GM20000 (cell line): ENCODE results near the gene SRSF3.

Experiments
- DNase-seq: peaks from one replicate; pipeline ENCODE4 v3.0.0; 2012; ENCODE audit warnings: low spot score
- TF ChIP-seq, protein P1 (sequence below): IDR thresholded peaks from 2 replicates; pipeline ENCODE4 v1.5.1; 2012; ENCODE audit warnings: mild to moderate bottlenecking, control low read depth; ENCODE audit errors: extremely low read depth, missing control alignments

SRSF3 gene

DNA sequence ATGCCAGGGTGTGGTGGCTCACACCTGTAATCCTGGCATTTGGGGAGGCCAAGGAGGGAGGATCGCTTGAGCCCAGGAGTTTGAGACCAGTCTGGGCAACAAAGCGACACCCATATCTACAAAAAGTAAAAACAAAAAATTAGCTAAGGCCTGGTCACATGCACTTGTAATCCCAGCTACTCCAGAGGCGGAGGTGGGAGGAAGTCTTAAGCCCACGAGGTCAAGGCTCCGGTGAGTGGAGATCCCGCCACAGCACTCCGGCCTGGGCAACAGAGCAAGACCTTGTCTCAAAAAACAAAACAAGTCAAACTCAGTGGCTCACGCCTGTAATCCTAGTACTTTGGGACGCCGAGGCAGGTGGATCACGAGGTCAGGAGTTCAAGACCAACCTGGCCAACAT, 35.6 kb downstream of the SRSF3 start:
- TF ChIP-seq, protein P1, sequence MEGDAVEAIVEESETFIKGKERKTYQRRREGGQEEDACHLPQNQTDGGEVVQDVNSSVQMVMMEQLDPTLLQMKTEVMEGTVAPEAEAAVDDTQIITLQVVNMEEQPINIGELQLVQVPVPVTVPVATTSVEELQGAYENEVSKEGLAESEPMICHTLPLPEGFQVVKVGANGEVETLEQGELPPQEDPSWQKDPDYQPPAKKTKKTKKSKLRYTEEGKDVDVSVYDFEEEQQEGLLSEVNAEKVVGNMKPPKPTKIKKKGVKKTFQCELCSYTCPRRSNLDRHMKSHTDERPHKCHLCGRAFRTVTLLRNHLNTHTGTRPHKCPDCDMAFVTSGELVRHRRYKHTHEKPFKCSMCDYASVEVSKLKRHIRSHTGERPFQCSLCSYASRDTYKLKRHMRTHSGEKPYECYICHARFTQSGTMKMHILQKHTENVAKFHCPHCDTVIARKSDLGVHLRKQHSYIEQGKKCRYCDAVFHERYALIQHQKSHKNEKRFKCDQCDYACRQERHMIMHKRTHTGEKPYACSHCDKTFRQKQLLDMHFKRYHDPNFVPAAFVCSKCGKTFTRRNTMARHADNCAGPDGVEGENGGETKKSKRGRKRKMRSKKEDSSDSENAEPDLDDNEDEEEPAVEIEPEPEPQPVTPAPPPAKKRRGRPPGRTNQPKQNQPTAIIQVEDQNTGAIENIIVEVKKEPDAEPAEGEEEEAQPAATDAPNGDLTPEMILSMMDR, result no peak
- no peak for DNase-seq

DNA sequence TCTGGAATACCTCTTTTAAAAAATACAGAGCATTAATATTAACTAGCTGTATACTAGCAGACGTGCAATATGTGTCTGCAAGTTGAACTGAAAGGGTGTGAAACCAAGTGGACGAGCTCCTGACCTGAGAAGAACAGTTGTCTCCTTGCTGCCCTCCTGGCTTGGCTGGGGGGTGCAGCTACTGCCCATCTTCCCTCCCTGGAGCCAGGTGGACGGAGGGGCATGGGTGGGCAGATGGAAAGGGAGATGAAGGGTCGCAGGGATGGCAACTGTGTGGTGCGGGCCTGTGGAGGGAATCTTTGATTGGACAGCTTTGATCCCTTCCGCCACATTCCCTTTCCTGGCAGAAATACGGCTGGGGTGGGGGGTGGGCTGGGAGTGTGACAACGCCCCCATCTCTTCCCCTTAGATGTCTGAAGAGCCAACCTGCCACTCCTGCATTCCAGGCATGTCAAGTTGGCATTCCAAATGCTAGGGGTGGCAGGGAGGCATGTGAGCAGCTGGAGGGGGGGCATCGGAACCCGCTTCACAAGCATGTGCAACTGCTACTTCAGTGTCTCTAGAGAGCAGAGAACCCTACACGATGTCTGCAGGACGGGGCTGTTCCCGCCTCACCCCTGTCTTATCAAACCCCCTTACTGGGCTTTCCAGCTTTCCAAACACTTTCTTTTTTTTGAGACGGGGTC, 37.3 kb downstream of the SRSF3 start:
- TF ChIP-seq, protein P1, result no peak
- DNase-seq, result no peak

DNA sequence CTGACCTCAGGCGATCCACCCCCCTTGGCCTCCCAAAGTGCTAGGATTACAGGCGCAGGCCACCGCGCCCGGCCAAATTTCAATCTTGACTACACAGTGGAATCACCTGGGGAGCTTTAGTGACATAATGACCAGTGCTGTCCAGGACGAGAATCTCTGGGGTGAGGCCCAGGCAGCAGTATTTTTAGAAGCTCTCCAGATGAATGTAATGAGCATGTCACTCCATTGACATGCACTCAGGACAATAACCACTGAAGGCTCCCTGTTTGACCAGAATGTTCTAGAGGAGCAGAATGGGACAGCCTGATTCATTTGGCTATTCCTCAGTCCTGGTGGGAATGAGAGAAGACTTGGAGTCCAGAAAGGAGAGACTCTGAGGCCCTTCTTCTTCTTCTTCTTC, 39.2 kb downstream of the SRSF3 start:
- DNase-seq, result no peak

DNA sequence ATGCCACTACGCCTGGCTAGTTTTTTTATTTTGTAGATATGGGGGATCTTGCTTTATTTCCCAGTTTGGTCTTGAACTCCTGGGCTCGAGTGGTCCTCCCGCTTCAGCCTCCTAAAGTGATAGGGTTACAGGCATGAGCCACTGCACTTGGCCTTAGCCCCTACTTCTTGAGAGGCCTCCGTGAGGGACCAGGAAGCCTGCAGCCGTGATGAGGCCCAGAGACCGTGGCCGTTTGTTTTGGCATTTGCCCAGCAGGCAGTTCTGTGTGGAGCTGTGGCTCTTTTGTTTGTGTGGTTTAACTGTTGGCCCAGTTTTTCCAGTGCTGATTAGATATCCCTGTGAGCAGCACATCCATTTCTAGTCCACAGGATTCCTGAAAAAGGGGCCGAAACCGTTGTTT, 39.8 kb downstream of the SRSF3 start:
- TF ChIP-seq, protein P1, result no peak
- DNase-seq, result no peak

More for the DNA sequence above, 39.2 kb downstream of the SRSF3 start:
- TF ChIP-seq, protein P1, result no peak

DNA sequence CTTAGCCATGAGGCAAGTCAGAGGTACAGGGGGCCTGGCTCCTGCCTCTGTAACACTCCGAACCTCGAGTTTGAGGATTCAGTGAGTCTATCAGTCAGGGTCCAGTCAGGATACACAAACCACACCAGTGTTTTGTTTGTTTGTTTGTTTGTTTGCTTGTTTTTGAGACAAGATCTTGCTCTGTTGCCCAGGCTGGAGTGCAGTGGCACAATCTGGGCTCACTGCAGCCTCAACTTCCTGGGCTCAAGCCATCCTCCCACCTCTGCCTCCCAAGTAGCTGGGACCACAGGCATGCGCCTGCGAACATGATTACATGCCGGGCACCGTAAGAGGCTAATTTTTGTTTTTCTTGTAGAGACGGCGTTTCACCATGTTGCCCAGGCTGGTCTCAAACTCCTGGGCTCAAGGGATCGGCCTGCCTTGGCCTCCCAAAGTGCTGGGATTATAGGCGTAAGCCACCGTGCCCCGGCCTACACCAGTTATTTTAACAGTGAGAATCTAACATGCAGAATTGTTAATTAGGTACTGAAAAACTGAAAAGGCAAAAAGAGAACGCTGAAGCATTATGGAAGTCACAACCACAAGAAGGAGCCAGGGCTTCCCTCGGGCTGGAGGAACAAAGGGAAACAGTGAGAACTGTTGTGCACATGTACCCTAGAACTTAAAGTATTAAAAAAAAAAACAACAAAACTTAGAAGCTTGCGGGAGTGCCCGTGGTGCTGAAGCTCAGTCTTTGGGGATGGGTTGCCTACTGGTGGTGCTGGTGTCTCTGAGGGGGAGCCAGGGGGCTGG, 40.4 kb downstream of the SRSF3 start:
- no peak for DNase-seq
- TF ChIP-seq, protein P1, result no peak

DNA sequence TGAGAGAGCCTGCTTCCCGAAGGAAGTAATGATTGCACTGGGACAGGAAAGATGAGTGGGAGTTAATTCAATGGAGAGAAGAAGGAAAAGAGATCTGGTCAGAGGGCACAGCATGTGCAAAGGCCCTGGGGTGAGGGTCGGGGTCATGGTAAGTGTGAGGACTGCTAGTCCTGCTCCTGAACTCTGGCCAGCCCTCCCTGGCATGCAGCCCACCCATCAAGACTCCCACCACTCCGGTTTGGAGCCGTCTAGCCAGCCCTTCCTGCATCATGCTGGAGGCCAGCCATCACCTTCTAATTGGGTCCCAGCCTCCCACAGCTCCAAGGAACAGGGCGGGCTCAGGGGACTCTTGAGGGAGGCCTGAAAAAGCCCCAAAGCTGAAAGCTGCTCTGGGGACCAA, 42.1 kb downstream of the SRSF3 start:
- TF ChIP-seq, protein P1, result no peak
- DNase-seq, result no peak

DNA sequence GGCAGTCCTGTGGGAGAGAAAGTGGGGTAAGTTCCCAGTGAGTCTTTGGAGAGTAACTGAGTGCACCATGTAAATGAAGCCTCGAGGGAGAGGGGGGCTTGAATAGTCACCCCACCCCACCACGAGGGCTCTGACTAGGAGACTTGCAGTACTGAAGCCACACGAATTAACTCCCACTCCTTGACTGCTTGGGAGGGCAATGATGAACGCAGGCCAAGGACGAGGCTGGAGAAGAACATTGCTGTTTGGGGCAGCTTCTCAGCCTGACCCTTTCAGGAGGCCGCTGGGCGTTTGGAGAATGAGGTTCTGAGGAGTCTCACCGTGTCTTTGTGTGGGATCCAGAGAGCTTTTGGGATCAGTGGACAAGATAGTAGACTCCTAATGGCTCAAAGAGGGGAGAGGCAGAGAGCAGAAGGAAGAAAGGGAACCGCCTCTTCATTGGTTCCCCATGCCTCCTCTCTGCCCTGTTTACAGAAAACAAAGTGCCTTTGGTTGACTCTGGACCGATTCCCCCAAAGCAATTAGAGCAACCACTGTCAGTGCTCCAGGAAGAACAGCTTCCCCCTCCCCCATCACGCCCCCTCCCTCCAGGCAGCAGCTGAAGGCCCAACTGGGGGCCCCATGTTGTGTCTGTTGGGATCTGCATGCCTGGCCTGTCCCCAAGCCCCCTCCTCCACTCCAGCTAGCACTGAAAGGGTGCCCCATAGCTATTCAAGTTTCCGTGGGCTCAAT, 42.7 kb downstream of the SRSF3 start:
- TF ChIP-seq, protein P1, result no peak
- DNase-seq, result no peak
